IPS DF 4.7 (cell line): ENCODE measurements around the gene RHCE.
"Not testable (repeated sequence)": the region's sequence is repeated elsewhere in the genome, so short reads cannot be mapped to it uniquely, and the experiment has no call there.

Experiments used
- DNase-seq: peaks from one replicate; pipeline ENCODE4 v3.0.0-alpha.2; 2013; ENCODE audit warnings: low spot score; ENCODE audit errors: extremely low read depth

RHCE gene

GRCh38 chr1:25349606-25350005 is 71.0 kb downstream of the RHCE start:
- DNase-seq: no peak

GRCh38 chr1:25347556-25347955 is 73.1 kb downstream of the RHCE start:
- no peak for DNase-seq

DNA sequence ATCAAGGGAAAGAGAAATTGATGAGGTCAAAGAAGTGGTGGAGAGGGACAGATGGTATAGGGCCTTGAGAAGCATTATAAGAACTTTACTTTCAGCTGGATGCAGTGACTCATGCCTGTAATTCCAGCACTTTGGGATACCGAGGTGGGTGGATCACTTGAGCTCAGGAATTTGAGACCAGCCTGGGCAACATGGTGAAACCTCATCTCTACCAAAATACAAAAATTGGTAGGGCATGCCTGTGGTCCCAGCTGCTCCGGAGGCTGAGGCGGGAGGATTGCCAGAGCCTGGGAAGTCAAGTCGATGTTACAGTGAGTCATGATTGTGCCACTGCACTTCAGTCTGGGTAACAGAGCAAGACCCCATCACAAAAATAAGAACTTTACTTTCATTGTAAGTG is 76.8 kb downstream of the RHCE start:
- DNase-seq: no peak

GRCh38 chr1:25342846-25343245 is 77.8 kb downstream of the RHCE start:
- no peak for DNase-seq

DNA sequence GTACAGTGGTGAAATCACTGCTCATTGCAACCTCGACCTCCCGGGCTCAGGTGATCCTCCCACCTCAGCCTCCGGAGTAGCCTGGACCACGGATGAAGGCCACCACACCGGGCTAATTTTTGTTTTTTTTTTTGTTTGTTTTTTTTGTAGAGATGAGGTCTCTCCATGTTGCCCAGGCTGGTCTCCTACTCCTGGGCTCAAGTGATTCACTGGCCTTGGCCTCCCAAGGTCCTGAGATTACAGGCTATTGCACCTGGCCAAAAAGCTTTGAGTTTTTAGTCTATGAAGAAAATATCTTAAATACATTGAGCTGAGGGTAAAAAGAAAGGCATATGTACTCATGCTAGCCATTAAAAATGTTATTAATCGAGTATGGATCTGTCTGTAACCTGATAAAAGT is 78.9 kb downstream of the RHCE start:
- no peak for DNase-seq

DNA sequence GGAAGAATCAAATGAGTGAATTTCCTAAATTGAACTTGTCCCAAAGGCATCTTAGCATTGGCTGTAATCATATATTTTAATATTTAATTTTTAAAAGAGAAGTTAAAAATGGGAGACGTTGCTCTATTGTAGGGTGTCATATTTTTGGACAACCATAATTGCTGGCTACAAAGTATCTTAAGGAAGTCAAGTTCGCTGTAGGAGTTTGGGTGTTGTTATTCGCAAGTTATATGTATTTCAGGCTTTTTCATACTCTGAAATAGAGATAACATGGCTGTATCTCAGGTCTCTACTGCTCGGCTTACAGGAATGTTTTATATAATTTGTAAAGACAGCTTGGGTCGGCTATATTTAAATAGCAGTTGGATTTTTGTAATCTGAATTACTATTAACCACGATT is 81.6 kb downstream of the RHCE start:
- no peak for DNase-seq

DNA sequence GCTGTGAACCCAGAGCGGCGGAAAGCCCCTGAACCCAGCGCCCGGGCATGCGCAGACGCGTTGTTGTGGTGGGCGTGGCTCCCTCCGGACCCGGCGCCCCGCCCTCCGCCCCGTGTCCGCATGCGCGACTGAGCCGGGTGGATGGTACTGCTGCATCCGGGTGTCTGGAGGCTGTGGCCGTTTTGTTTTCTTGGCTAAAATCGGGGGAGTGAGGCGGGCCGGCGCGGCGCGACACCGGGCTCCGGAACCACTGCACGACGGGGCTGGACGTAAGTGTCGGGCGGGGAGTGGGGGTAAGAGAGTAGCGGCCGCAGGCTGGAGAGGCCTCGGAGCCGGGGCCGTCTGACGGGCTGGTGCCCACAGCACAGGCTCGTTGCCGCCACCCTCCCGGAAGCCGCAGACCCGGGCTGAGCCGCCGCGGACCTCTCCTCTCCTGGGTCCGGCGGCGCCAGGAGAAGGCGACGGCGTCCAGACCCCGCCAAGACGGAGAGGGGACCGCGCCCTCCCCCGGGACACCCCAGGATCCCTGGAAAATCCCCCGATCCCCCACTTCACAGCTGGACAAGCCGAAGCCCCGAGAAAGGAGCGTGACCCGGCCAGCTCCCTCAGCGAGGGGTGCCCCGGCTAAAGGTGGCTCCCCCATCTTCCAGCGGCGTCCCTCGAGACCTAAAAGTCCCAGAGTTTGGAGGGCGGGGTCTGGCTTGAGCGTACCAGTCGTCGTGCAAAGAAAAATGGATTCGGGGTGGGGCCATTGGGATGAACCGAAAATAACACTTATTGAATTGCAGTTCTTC is 82.2 kb downstream of the RHCE start, which contains the start of gene TMEM50A:
Gene TMEM50A (plus strand): TSS at position 147 of the 794 bp plus-strand sequence. CDS start 2,153 bp downstream, outside the sequence.
- DNase-seq: no peak

DNA sequence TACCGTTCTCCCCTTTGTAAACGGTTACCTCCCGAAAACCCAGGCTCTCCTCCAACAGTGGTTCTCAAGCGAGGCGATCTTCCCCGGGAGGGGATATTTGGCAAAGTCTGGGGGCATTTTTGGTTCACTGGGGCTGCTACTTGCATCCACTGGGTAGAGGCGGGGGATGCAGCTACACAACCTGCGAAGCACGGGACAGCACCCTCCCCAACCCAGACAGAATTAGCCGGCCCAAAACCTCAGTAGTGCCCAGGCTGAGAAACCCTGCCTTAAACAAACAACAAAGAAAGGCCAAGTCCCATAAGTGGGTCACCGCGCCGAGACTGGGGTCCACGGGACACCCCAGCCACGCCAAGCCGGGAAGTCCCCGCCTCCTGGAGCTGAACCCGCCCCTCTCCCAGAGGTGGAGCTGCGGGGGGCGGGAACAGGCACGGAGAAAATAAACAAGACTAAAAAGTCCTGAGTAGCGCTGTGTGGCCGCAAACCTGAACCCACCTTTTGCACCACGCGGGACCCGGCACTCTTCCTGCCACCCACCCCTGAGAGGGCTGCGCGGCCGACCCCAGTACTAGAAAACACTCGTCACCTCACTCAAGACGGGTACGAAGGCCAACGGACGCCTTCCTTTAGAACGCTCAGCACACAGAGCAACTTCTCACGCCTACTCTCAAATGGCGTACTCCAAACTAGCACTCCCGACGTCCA is 83.0 kb downstream of the RHCE start:
- DNase-seq: not testable (repeated sequence)

DNA sequence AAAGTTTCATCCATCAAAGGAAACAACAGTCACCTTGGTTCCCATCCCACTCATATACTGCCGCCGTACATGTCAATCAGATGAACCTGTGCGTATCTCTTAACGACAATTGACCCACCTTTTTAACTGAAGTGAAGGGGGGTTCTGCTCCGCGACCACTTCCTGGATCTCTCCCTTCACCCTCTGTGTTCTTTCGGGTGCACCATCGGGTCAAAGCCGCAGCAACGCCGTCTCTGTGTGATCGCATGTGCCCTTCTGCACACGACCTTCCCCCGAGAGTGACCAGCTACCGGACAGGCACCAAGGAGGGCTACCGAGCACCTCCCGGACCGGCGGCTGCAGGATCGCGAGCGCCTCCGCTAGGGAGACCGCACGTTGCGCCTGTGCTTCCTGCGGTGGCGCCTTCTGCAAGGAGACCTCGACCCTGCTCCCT is 83.7 kb downstream of the RHCE start:
- DNase-seq: not testable (repeated sequence)

DNA sequence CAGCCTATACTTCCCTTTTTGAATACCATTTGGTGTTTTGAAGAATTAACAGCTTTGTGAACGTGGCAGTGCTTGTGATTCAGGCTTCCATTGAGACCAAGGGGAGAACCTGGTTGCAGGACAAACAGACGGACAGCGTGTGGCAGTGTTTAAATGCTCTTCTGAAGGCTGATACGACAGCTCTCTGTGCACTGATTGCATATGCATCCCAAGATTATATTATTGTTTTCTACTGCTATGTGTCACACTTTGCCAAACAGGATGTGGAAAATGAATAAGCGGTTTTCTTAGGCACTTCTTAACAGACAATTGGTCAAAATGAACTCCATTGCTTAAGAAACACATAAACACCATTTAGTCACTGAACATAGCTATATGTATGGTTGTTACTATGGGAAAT is 90.7 kb downstream of the RHCE start:
- not testable (repeated sequence) for DNase-seq

DNA sequence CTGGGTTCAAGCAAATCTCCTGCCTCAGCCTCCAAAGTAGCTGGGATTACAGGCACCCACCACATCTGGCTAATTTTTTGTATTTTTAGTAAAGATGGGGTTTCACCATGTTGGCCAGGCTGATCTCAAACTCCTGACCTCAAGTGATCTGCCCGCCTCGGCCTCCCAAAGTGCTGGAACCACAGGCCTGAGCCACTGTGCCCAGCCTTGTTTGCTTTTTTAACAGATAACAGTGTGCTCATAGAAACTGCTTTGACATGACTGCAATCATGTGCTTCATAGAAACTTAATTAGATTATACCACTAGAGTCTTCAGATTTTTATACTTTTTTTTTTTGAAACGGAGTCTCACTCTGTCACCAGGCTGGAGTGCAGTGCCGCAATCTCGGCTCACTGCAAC is 91.3 kb downstream of the RHCE start:
- DNase-seq: not testable (repeated sequence)

GRCh38 chr1:25328791-25329185 is 91.8 kb downstream of the RHCE start:
- not testable (repeated sequence) for DNase-seq

GRCh38 chr1:25327864-25328790 is 92.5 kb downstream of the RHCE start:
- not testable (repeated sequence) for DNase-seq

DNA sequence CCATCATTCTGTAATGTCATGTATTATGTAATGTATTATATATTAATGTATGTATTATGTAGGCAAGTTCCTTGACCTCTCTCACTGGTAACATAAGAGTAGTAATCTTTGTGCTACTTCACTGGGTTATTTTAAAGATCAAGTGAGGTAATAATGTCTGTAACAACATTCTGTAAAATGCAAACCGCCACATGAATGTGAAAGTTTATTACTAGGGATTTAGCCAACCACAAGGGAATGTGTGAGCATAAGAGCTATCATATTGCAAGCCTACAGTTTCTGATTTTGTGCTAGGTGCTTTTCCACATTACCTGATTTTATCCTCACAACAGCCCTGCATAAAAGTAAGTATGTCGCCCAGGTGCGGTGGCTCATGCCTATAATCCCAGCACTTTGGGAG is 96.2 kb downstream of the RHCE start:
- DNase-seq: not testable (repeated sequence)

DNA sequence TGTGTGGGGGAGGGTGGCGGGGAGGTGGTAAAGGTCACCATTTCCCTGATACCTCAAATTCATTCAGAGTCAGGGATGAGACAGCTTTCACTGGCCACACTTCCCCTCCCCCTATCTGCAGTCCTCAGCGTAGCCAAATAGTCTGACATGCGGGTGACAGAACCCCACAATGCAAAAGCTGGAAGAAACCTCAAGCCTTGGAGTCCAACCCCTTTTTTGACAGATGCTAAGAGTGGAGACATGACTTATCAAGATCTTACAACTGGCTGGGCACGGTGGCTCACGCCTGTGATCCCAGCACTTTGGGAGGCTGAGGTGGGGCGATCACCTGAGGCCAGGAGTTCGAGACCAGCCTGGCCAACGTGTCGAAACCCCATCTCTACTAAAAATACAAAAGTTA is 98.5 kb downstream of the RHCE start:
- DNase-seq: not testable (repeated sequence)

DNA sequence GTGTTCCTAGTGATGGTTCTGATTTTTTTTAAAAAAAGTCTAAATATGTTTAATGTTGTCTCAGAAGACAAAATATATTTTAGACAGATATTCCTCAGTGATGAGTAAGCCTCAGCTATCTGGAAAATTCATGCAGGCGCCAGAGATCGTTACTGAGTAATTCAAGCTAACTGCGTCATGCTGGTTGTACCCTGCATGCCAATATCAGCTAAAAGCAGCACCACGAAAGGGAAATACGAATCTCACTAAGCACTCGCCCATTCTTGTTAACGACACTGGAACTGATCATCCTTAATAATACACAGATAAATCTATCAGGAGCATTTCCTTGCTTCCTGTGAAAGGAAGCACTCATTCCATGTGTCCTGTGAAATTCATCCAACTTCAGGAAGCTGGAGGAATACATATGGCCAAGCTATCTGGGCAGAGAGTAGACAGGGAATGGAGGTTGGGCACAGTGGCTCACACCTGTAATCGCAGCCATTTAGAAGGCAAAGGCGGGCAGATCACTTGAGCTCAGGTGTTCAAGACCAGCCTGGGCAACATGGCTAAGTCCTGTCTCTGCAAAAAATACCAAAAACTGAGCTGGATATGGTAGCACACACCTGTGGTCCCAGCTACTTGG is 100.2 kb downstream of the RHCE start:
- DNase-seq: not testable (repeated sequence)

GRCh38 chr1:25312806-25313470 is 107.7 kb downstream of the RHCE start:
- DNase-seq: not testable (repeated sequence)
